Measurements from ENCODE around the gene TMEM178B.
"Not testable (repeated sequence)": the region's sequence is repeated elsewhere in the genome, so short reads cannot be mapped to it uniquely, and the experiment has no call there.

TMEM178B gene

DNA sequence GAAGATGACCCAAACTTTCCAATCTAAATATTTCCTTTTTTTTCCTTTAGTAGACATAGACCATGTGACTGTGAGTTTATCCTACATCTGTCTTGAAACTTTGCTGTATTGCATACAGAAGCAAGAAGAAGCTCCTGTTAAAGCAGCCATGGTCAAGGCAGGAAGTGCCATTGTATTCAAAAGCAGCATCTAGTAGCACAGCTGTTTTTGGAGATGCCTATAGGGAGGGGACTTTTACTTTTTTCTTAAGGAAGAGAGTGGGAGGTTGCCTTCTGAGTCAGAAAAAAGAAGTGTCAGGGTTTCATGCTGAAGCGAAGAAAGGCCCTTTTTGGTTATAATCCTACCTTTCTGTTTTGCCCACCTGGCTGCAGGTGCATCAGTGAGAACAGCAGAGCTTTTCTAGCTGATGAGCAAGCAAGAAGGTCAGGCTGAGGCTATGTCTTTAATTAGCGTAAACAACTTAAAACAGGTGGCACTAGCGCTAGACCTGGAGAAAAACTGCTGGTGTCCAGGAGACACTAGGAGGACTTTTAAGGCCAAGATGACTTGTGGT is 243.2 kb downstream of the TMEM178B start:
- FAIRE-seq = no peak

DNA sequence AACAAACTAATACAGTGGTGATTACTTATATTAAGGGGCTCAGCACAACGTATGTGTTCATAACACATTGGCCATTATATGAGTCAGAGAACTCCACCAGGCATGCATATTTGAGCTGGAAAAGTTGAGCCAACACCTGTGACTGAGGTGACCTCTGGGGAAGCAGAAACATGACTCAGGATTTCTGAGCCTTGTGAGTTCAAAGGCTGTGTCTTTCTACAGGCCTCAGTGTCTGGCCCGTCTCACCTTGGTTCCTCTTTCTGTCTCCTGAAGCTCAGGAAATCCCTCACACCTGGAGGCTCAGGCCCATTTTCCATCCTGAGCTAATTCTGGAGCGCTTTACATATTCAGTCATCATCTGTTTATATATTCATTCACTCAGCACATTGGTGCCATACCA is 246.4 kb downstream of the TMEM178B start:
- FAIRE-seq = no peak

DNA sequence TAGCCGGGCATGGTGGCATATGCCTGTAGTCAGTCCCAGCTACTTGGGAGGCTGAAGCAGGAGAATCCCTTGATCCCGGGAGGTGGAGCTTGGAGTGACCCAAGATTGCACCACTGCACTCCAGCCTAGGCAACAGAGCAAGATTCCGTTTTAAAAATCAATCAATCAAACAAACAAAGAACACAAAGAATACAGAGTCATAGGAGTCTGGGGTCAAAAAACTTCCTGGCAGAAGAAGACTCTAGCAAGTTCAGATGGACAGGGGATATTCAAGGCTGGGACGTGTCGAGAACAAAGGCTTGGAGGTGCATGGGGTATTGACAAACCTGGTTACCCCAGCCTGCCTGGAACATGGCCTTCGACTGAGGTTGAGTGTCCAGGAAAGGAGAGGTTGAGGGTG is 248.5 kb downstream of the TMEM178B start:
- FAIRE-seq = no peak

DNA sequence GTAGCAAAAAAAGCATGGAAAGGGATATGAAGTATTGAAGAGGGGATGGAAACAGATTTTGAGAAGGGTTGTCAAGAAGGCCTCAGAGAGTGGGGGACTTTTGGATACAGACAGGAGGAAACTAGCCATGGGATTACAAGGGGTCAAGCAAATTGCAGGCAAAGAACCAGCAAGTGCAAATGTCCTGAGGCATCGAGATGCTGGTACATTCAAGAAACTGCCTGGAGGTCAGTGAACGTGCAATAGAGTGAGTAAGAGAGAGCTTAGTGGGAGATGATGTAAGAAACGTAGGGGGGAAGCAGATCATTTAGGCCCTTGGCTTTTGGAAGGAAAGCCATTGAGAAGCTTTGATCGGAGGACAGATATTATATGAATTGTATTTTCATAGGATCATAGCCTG is 250.0 kb downstream of the TMEM178B start:
- FAIRE-seq = no peak

- FAIRE-seq = no peak
Observed at GRCh38 chr7:141324870-141325269, 251.0 kb downstream of the TMEM178B start.

GRCh38 chr7:141325275-141325674 is 251.4 kb downstream of the TMEM178B start:
- FAIRE-seq = no peak

- FAIRE-seq = no peak
Observed at GRCh38 chr7:141328290-141328689, 254.4 kb downstream of the TMEM178B start.

- not testable (repeated sequence) for FAIRE-seq
Observed at GRCh38 chr7:141330285-141330684, 256.4 kb downstream of the TMEM178B start.

DNA sequence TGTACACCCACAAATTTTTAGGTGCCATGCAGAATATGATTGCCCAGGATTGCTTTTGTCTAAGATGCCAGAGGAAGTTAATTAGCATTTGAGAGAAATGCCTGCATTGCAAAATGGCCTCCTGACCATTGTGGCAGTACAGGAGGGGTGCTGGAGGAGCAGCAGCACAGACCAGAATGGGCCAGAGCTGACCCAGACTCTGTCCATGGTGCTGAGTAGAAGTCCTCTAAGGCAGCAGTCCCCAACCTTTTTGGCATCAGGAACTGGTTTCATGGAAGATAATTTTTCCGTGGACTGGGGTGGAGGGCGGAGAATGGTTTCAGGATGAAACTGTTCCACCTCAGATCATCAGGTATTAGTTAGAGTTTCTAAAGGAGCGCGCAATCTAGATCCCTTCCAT is 259.6 kb downstream of the TMEM178B start:
- FAIRE-seq = no peak

GRCh38 chr7:141335164-141335563 is 261.3 kb downstream of the TMEM178B start:
- FAIRE-seq = no peak

DNA sequence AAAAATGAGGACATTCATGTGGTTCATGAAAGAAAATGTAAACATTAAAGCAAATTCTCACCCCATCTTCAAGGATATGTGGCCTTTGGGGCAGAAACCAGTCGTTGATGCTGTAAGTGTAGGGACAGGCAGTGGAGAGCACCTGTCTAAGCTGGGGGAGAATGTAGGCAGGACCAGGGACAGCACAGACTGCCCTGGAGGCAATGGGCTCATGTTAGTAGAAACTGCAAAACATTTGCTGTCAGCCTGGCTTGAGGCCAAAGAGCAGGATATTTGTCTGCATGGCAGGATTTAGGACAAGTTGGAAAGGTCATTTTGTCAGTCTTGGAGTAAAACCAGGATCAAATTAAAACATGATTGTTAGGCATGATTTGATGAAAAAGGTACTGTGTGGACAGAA is 265.7 kb downstream of the TMEM178B start:
- FAIRE-seq = no peak

DNA sequence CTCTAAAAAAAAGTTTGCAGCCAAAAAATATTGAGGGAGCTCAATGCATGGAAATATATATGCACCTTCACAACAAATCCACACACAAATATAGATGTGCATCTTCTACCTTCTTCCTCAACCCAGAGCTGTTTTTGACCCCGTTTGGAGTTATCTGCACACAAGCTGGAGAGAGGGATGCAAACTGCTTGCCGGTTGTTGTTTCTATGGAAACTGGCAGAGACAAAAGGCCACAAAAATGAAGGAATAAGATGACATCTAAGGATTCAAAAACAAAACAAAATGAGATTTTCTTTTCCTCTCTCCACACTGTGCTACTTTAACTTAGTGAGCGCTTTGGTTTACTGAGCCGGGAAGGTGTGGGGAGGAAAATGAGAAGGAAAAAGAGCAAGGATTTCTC is 267.1 kb downstream of the TMEM178B start:
- FAIRE-seq = no peak

DNA sequence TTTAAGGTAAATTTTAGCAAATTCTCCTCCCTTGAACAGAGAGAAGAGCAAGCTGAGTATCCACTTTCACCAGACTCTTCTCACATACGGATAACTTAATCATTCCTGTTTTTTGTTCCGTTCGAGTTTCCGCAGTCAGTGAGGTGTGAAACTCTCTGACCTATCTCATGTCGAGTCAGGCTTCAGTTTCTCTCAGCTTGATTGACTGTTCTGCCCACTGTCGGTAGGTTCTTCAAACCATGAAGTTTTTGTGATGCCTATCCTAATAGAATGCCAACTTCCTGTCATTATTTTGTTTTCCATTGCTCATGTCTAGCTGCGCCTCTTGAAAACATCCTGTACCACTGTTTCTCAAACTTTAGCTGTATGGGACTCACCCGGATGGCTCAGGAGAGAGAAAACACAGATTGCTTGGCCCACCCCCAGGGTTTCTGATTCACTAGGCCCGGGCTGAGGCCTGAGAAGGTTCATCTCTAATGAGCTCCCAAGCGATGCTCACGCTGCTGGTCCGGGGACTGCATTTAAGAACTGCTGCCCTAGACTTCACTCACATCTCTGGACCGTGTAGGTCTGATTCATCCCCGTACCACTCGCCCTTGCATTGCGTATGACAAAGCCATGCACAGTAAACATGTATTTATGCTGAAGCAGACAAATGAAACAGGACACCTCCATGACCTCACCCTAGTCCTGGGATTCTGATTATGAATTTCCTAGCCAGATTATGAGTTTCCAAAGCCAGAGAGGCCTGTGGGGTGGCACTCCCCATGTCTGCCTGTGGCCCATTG is 269.0 kb downstream of the TMEM178B start:
- FAIRE-seq = no peak

GRCh38 chr7:141344153-141344935 is 270.5 kb downstream of the TMEM178B start:
- FAIRE-seq = no peak

- FAIRE-seq = no peak
Observed at GRCh38 chr7:141348728-141349127, 274.9 kb downstream of the TMEM178B start.

DNA sequence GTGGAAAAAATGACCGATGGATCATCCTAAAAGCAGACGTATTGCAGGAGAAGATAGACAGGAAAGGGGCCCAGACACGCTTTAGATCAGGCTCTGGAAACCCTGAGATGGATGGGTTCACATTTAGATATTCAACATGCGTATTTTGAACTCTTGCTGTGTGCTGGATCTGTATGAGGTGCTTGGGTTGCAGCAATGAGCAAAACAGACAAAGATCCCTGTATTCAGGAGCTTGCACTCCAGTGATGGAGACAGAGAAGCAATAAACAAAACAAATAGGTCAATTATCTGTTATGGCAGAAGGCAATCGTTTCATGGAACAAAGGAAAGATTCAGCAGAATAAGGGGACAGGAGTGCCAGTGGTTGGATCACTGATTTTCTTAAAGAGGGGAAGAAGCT is 275.5 kb downstream of the TMEM178B start:
- no peak for FAIRE-seq

- FAIRE-seq = no peak
Observed at GRCh38 chr7:141349804-141350203, 275.9 kb downstream of the TMEM178B start.

DNA sequence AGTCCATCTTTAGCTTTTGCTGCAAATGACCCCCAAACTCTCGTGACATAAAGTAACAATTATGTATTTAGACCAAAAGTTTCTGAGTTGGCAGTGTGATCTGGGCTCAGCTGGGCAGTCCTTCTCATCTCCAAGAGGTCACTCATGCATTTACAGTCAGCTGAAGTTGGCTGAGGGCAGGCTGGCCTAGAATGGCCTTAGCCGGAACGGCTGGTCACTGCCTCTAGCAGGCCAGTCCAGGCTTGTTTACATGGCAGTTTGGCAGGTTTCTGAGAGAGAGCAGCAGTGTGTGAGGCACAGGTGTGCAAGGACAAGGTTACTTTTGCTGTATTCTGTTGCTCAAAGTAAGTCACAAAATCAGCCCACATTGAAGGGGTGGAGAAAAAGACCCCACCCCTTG is 277.3 kb downstream of the TMEM178B start:
- FAIRE-seq = no peak

DNA sequence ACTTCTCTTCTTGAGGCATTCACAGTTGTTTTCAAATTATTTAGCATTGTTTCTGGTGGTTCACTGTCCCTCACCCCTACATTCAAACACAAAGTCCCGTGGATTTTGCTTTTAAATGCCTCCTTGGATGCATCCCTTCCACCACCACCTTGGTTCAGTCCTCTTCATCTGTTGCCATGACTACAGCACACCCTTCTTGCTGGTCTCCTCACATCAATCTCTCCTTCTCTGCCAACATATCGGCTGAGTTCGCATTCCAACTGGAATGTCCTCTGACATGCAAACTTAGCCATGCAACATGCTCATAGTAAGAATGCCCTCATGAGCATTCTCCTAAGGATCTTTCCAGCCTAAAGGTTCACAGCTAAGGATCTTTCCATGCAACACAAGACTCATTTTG is 279.1 kb downstream of the TMEM178B start:
- no peak for FAIRE-seq

DNA sequence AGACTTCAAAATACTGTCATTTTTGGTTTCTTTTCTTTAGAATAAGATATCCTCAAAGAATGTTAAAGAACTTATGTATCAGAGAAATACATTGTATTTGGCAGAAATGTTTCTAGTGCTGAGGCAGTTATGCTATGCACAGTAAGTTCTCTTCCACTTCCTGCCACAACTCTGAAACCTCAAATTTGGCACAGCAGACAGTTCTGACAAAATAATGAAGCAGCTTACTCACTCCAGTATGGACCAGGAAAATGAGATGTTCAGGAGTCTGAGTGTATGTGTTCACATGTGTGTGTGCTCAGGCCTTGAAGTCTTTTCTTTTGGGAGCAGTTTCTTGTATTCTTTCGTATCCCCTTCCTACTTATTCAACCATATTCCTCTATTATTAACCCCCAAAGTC is 280.4 kb downstream of the TMEM178B start:
- no peak for FAIRE-seq

DNA sequence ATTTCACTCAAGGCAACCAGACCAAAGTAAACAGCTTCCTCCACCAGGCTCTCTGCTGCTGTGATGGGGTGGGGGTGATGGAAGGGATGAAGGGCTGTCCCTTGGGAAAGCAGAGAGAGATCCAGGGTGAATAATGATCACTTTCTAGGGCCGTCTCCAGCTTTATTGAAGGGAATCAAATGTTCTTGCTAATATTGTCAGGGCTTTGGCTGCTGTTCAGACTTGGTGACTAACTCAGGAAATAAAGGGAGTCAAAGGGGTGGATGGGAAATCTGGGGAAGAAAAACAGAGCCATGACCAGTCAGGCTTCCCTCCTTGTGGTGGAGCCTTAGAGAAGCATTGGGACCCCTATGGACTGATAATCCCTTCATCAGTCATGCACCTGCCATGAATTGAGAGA is 281.2 kb downstream of the TMEM178B start:
- no peak for FAIRE-seq

GRCh38 chr7:141356161-141356560 is 282.3 kb downstream of the TMEM178B start:
- no peak for FAIRE-seq

GRCh38 chr7:141358386-141358785 is 284.5 kb downstream of the TMEM178B start:
- FAIRE-seq = no peak

DNA sequence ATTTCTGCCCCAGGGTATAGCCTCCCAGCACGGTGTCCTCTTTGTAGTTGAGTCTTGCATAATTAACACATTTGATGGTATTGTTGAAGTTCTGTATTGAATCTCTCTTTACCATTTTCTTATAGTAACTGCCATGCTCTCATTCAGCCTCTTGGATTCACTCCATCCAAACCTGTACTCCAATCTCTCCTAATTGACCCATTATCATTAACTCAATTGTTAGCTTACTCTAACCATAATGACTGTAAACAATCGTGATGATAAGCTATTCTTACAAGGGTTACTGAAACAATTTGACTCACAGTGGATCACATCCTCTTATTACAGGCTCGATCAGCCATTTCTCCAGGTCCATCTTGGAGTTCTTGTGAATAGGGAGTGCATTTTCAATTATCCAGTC is 285.4 kb downstream of the TMEM178B start:
- no peak for FAIRE-seq
